ENCODE data around the gene KAZN.

DNA sequence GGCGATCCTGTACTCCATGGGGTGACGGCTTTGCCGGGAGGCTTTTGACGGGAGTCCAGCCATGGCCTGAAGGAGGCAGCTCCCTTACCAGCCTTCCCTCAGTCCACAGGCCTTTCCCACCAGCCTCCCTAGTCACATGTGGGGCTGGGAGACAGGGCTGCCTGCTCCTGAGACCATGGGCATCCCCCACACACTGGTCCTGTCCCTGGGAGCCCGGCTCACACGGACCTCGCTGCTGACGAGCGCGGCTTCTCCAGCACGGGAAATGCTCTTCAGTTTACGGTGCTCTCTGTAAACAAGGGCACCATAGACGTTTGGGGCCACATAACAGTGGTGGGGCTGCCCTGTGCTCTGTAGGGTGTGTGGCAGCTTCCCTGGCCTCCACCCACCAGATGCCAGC, 450.6 kb downstream of the KAZN start:
- TF ChIP-seq CTCF (IDR thresholded peaks at IDR 0.05; ENCODE audit: low read length) (no peak), EZH2phosphoT487 (IDR thresholded peaks at IDR 0.05; ENCODE audit: low read length) (no peak), EZH2 (optimal IDR thresholded peaks at IDR 0.05; ENCODE audit: low read depth, low read length) (no peak)

Data from MM.1S (cell line).